ENCODE results near the gene ERAL1. TPM values are rescaled to one million over a fixed set of nuclear protein-coding genes. Genes with fewer than 3 reads are reported as not detected.

ERAL1 gene
- total and polyA plus RNA-seq, 7 donors: 38.3 to 98.5 (median 44.7) TPM

DNA sequence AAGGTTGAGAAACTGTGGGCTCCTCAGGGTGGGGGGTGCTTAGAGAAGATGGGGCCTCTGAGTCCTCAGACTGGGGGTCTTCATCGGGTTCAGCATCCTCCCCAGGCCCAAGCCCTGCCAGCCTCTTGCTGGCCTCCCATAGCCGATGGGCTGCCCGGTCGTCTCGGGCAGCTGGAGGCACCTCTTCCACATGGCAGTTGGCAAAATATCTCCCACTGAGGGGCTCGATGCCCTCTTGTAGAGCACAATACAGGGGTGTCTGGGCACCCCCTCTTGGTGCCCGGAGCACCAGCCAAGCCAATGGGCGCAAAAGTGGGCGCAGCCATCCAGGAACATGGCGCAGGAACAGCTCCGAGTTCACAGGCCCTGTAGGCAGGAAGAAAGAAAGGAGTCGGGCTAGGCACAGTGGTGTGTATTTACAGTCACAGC is 43.7 kb downstream of the ERAL1 start:
- H3K4me1 ChIP-seq: peaks cover 20% of the 10 kb centered on the region

GRCh38 chr17:28899212-28899815 is 44.5 kb downstream of the ERAL1 start:
- intact Hi-C loops (cut with DNase I): loop anchor here (5.0 to 10.0 kb wide), 3 partner anchors 42 to 137 kb away; partner anchors contain the start of gene ERAL1 (in 2 of the 2)
- H3K27ac ChIP-seq: peak overlapping the region; percentile 92
- H3K4me1 ChIP-seq: peaks cover 17% of the 10 kb centered on the region
- no peak overlapping the region for H3K4me3 ChIP-seq
- no peaks in the 10 kb centered on the region for H3K9me3 ChIP-seq
- no peaks in the 10 kb centered on the region for H3K36me3 ChIP-seq (ENCODE audit: insufficient read depth in 1 of 2, low read depth in 1 of 2)
- H3K27me3 ChIP-seq (ENCODE audit: insufficient read depth in 3 of 3, low read length in 2 of 3): no peaks in the 10 kb centered on the region
- no peak for TF ChIP-seq CTCF (IDR thresholded peaks at IDR 0.05)
- ATAC-seq (no peak), DNase-seq (no peak)
- WGBS, 3 donors: 96 to 97% (median 96%) methylated on average over 5 of the region's 5 CpGs

More for the DNA sequence above, 43.7 kb downstream of the ERAL1 start:
- no peak for ATAC-seq
- WGBS, 3 donors: 83 to 88% (median 87%) methylated on average over 12 of the region's 12 CpGs
- H3K27me3 ChIP-seq (ENCODE audit: insufficient read depth in 3 of 3, low read length in 2 of 3): no peaks in the 10 kb centered on the region
- H3K36me3 ChIP-seq (ENCODE audit: insufficient read depth in 1 of 2, low read depth in 1 of 2): no peaks in the 10 kb centered on the region
- DNase-seq: no peak
- H3K4me3 ChIP-seq: peak overlapping the region; percentile 91
- no peaks in the 10 kb centered on the region for H3K9me3 ChIP-seq
- intact Hi-C loops (cut with DNase I): loop anchor here (5.0 to 10.0 kb wide), 3 partner anchors 41 to 136 kb away; partner anchors contain the start of gene ERAL1 (in 2 of the 2)
- peak overlapping the region; percentile 92 for H3K27ac ChIP-seq
- no peak for TF ChIP-seq CTCF (IDR thresholded peaks at IDR 0.05)

GRCh38 chr17:28900986-28901726 is 46.3 kb downstream of the ERAL1 start:
- no peak for TF ChIP-seq CTCF (IDR thresholded peaks at IDR 0.05)
- no peak overlapping the region for H3K27ac ChIP-seq
- H3K36me3 ChIP-seq (ENCODE audit: insufficient read depth in 1 of 2, low read depth in 1 of 2): peaks cover 0 to 8% of the 10 kb centered on the region in 2 donors
- ATAC-seq: no peak
- H3K9me3 ChIP-seq: no peaks in the 10 kb centered on the region
- intact Hi-C loops (cut with DNase I): loop anchor here in 1 of 2 donors (5.0 kb wide), 1 partner anchor 174 kb away; the partner anchor contains the start of genes NEK8 and TLCD1
- DNase-seq: no peak
- WGBS, 3 donors: 92 to 94% (median 94%) methylated on average over 24 of the region's 24 CpGs
- no peaks in the 10 kb centered on the region for H3K27me3 ChIP-seq (ENCODE audit: insufficient read depth in 3 of 3, low read length in 2 of 3)
- H3K4me3 ChIP-seq: no peak overlapping the region
- peaks cover 17% of the 10 kb centered on the region for H3K4me1 ChIP-seq

DNA sequence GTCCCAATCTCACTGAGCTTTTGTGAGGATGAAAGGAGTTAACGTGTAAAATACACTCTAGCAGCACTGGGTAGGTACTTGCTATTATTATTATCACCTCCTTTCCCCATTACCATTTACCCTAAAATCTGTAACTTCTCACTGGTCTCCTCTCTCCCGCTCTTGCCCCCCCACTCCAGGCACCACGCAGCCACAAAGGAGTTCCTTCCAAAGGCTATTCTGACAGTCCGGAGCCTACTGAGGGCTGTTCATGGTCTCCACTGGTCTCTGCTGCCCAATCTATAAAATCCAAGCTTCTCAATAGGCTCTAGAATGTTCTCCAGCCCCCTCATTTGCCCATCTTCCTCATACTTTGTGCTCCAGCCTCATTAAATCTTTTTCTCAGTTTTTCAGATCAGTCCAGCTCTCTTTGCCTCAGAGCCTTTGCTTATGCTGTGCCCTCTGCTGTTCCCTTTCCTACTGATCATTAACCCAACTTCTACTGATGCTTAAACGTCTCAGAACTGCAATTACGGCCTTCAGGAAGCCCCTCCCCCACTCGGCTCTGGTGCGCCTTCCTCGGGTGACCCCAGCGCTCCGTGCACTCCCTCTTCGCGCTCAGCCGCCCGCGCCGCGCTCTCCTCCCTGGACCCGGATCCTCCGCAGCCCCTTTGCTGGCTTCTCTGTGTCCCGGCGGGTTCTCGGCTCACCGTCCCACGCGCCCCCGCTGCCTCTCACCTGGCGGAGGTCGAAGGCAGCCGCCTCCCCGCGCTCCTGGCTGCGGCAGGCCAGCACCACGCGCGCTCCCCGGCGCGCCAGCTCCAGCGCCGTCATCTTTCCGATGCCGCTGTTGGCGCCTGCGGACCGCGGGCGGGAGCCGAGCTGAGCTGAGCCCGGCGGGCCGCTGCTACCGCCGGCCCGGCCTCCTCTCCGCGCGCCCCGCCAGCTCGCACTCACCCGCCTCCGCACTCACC is 47.3 kb downstream of the ERAL1 start:
- TF ChIP-seq CTCF (IDR thresholded peaks at IDR 0.05): no peak
- Histone ChIP-seq H3K27ac (peak overlapping the region; percentile 72), H3K9me3 (no peaks in the 10 kb centered on the region), H3K27me3 (ENCODE audit: insufficient read depth in 3 of 3, low read length in 2 of 3) (no peaks in the 10 kb centered on the region), H3K36me3 (ENCODE audit: insufficient read depth in 1 of 2, low read depth in 1 of 2) (peaks cover 0 to 18% of the 10 kb centered on the region in 2 donors), H3K4me1 (peaks cover 17% of the 10 kb centered on the region), H3K4me3 (peak overlapping the region; percentile 78)
- intact Hi-C loops (cut with DNase I): loop anchor here in 1 of 2 donors (5.0 kb wide), 1 partner anchor 175 kb away; the partner anchor contains the start of genes NEK8 and TLCD1
- WGBS, 3 donors: 5 to 7% (median 6%) methylated on average over 58 to 62 of the region's 62 CpGs
- peak; percentile 48 to 64 (median 54) for ATAC-seq
- peak in 1 of 2 donors; percentile 31 for DNase-seq

Data from psoas muscle (tissue), 8 donors.